PC-3 (cell line): ENCODE measurements around the gene MAFF. TPM values are rescaled to one million over a fixed set of nuclear protein-coding genes. Genes with fewer than 3 reads are reported as not detected.

Experiments
- ATAC-seq: fragments of 200-7000 bp; cut with Tn5 transposase; 2 replicates; pipeline ENCODE4 v1.9.1; 2020; ENCODE audit warnings: mild to moderate bottlenecking, moderate library complexity
- BruUV-seq: library from RNA; stranded (reverse); fragments of 400-500 nt; replicated peaks from 2 replicates; lab custom pipeline; 2021; lab: Mats Ljungman, UMichigan
- CTCF ChIA-PET: fragments of 300-600 bp; sonication (Branson Sonifier 250); formaldehyde crosslinking; loops from one replicate; lab custom pipeline; 2022; ENCODE audit warnings: antibody characterized with exemption; lab: Charles Lee
- POLR2A ChIA-PET: fragments of 300-600 bp; sonication (Branson Sonifier 250); formaldehyde crosslinking; loops from one replicate; lab custom pipeline; 2022; ENCODE audit warnings: antibody characterized with exemption; ENCODE audit not compliant: unreplicated experiment; lab: Charles Lee
- DNase-seq: peaks from one replicate; pipeline ENCODE4 v3.0.0-alpha.2; 2015
- H2AFZ ChIP-seq: fragments of 300-600 bp; sonication (generic); 2 replicates; pipeline ENCODE4 v1.6.0; 2016; ENCODE audit warnings: antibody characterized with exemption, low read length
- H3F3A ChIP-seq: fragments of 300-600 bp; sonication (generic); one replicate; pipeline ENCODE4 v1.6.0; 2017; ENCODE audit warnings: antibody characterized with exemption, low read length, control low read depth, mild to moderate bottlenecking; ENCODE audit not compliant: unreplicated experiment
- H3K27ac ChIP-seq: fragments of 300-600 bp; sonication (generic); 2 replicates; pipeline ENCODE4 v1.5.1; 2016; ENCODE audit warnings: mild to moderate bottlenecking, low read length
- H3K27me3 ChIP-seq: fragments of 300-600 bp; sonication (generic); 2 replicates; pipeline ENCODE4 v1.6.1; 2016; ENCODE audit warnings: low read length, mixed read lengths
- H3K36me3 ChIP-seq: fragments of 300-600 bp; sonication (generic); 2 replicates; pipeline ENCODE4 v1.6.1; 2016; ENCODE audit warnings: low read depth, mixed run types, low read length, mixed read lengths
- H3K4me1 ChIP-seq: fragments of 300-600 bp; sonication (generic); 2 replicates; pipeline ENCODE4 v1.5.1; 2016; ENCODE audit warnings: low read length; ENCODE audit not compliant: insufficient read depth
- H3K4me2 ChIP-seq: fragments of 300-600 bp; sonication (generic); 2 replicates; pipeline ENCODE4 v1.6.0; 2016; ENCODE audit warnings: low read length
- H3K4me3 ChIP-seq: fragments of 300-600 bp; sonication (generic); 2 replicates; pipeline ENCODE4 v1.5.1; 2016; ENCODE audit warnings: mild to moderate bottlenecking, low read length, mixed read lengths
- H3K79me2 ChIP-seq: fragments of 300-600 bp; sonication (generic); 2 replicates; pipeline ENCODE4 v1.6.1; 2017; ENCODE audit warnings: low read length, mixed read lengths
- H3K9ac ChIP-seq: fragments of 300-600 bp; sonication (generic); 2 replicates; pipeline ENCODE4 v1.6.0; 2016; ENCODE audit warnings: mild to moderate bottlenecking, low read length
- H3K9me2 ChIP-seq: fragments of 300-600 bp; sonication (generic); replicated peaks from 2 replicates; pipeline ENCODE4 v1.6.1; 2016; ENCODE audit warnings: mixed run types, low read length, mixed read lengths
- H3K9me3 ChIP-seq: fragments of 300-600 bp; sonication (generic); 2 replicates; pipeline ENCODE4 v1.6.1; 2016; ENCODE audit warnings: low read length, mixed read lengths
- H4K20me1 ChIP-seq: fragments of 300-600 bp; sonication (generic); 2 replicates; pipeline ENCODE4 v1.6.1; 2016; ENCODE audit warnings: low read length, mixed read lengths
- EZH2 ChIP-seq: fragments of 300-600 bp; sonication (generic); IDR thresholded peaks from one replicate; pipeline ENCODE4 v1.6.1; 2017; ENCODE audit warnings: antibody characterized with exemption, mild to moderate bottlenecking, low read length; ENCODE audit not compliant: unreplicated experiment
- EZH2phosphoT487 ChIP-seq: fragments of 300-600 bp; sonication (generic); IDR thresholded peaks from 2 replicates; pipeline ENCODE4 v1.6.1; 2018; ENCODE audit warnings: mild to moderate bottlenecking, antibody characterized with exemption, low read length, borderline replicate concordance
- intact Hi-C: fragments of 100-400 bp; cut with micrococcal nuclease; formaldehyde crosslinking; loops from 2 replicates; pipeline ENCODE4 v1.9.0; 2023
- total RNA-seq: library from RNA; depleted of rRNA; stranded (reverse); fragments of >200 nt; gene quantifications from 2 replicates; pipeline ENCODE4 v1.2.3, GENCODE V29; 2014
- TF ChIP-seq, protein P1 (sequence below): fragments of 300-600 bp; sonication (generic); conservative IDR thresholded peaks from 2 replicates; pipeline ENCODE4 v1.5.1; 2017; ENCODE audit warnings: antibody characterized with exemption, low read depth, mild to moderate bottlenecking, low read length

The MAFF gene
- total RNA-seq, 1 experiment from 2014 or later, result 72.6 TPM

DNA sequence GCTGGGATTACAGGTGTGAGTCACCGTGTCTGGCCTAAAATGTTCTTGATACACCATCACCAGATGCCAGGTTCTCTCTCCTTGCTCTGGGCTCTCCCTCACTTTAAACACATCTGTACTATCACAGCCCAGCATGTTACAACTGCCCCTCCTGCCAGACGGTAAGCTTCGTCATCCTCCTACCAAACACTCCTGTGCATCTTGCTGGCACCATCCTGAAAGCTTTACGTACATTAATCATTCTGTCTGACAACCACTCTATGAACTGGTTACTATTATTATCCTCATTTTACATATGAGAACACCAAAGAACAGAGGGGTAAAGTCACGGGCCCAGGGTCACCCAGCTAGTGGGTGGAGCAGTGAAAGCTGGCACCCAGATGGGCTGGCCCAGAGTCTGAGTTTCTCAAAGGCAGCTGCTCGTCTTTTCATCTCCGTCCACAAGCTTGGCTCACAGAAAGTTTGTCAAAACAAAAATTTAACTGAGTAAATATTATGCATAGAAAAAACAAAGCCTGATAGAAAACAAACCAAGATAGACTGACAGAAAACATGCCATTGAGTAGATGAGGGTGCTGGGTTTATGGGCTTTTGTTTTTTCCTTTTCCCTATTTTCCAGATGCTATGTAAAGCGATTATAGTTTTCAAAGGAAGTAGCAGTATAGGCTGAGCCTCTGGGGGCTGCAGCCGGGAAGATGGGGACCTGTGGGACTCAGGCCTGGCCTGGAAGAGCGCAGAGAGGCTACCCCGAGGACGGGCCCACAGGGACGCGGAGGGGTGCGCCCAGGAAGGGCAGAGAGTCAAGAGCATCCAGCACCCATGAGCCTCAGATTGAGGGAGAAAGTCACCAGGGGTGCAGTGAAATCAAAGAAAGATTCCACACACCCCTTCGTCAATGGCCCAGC is 29.6 kb upstream of the MAFF start:
- Histone ChIP-seq H3K36me3 (no peaks in the 10 kb centered on the region), H3F3A (no peaks in the 10 kb centered on the region), H3K27ac (no peak overlapping the region), H3K4me3 (no peak overlapping the region), H3K9me3 (no peaks in the 10 kb centered on the region), H3K79me2 (no peaks in the 10 kb centered on the region), H2AFZ (no peak overlapping the region), H3K9me2 (no peaks in the 10 kb centered on the region), H3K9ac (no peak overlapping the region), H3K4me1 (peaks cover 8% of the 10 kb centered on the region), H3K27me3 (no peaks in the 10 kb centered on the region), H4K20me1 (no peaks in the 10 kb centered on the region), H3K4me2 (no peak overlapping the region)
- no TSS peak for BruUV-seq
- DNase-seq (no peak), ATAC-seq (no peak)
- POLR2A ChIA-PET, result no interaction called here
- TF ChIP-seq, protein P1, sequence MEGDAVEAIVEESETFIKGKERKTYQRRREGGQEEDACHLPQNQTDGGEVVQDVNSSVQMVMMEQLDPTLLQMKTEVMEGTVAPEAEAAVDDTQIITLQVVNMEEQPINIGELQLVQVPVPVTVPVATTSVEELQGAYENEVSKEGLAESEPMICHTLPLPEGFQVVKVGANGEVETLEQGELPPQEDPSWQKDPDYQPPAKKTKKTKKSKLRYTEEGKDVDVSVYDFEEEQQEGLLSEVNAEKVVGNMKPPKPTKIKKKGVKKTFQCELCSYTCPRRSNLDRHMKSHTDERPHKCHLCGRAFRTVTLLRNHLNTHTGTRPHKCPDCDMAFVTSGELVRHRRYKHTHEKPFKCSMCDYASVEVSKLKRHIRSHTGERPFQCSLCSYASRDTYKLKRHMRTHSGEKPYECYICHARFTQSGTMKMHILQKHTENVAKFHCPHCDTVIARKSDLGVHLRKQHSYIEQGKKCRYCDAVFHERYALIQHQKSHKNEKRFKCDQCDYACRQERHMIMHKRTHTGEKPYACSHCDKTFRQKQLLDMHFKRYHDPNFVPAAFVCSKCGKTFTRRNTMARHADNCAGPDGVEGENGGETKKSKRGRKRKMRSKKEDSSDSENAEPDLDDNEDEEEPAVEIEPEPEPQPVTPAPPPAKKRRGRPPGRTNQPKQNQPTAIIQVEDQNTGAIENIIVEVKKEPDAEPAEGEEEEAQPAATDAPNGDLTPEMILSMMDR, result no peak
- TF ChIP-seq EZH2 (no peak), EZH2phosphoT487 (no peak)
- CTCF ChIA-PET, result no interaction called here
- intact Hi-C loops, result no loop called here

DNA sequence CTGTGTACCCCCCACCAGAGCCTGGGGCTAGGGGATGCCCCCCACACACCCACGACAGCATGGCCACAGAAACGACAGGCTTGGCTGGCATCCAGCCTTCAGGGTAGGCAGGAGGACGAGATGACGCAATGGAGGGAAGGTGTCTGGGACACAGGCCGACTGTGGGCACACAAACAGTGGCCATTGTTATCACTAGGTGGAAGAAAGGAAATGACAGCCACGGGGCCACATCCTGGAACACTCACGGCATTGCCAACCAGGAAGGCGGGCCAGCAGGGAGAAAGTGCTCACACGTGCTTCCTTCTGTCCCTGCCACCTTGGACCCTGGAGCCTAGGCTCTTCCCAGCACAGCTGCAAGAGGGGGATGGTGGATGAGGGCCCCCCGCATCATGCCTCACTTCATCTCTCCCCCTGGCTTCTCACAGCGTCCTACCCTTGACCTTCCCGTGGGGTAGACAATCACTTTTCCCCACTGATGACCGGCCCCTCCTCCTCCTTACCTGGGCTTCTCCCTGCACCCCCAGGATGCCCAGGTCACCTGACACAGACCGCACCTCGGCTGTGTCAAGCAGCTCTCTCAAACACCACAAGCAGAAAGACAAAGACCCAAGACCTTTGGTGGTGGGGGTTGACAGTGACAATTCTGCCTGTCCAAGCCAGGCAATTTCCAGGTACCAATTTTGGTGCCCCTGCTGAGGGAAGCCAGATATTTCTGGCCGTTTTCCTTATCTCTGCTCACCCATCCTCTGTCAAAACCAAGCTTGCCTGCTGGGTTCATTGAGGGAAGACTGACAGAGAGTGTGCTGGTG is 28.8 kb upstream of the MAFF start:
- Histone ChIP-seq H3K4me1 (peaks cover 16% of the 10 kb centered on the region), H4K20me1 (no peaks in the 10 kb centered on the region), H3K4me3 (no peak overlapping the region), H3K27ac (no peak overlapping the region), H3K79me2 (no peaks in the 10 kb centered on the region), H3K9me3 (no peaks in the 10 kb centered on the region), H3F3A (no peaks in the 10 kb centered on the region), H2AFZ (no peak overlapping the region), H3K36me3 (no peaks in the 10 kb centered on the region), H3K27me3 (no peaks in the 10 kb centered on the region), H3K4me2 (no peak overlapping the region), H3K9ac (no peak overlapping the region), H3K9me2 (no peaks in the 10 kb centered on the region)
- ChIA-PET POLR2A (no interaction called here), CTCF (no interaction called here)
- no TSS peak for BruUV-seq
- DNase-seq, result peak; percentile 13
- peak; percentile 68 for ATAC-seq
- TF ChIP-seq, protein P1, result no peak
- TF ChIP-seq EZH2phosphoT487 (no peak), EZH2 (no peak)
- intact Hi-C loops, result no loop called here

- H3F3A ChIP-seq, result no peaks in the 10 kb centered on the region
- H3K9me3 ChIP-seq, result no peaks in the 10 kb centered on the region
- TF ChIP-seq, protein P1, result no peak
- TF ChIP-seq EZH2, result no peak
- TF ChIP-seq EZH2phosphoT487, result no peak
- H4K20me1 ChIP-seq, result no peaks in the 10 kb centered on the region
- no TSS peak for BruUV-seq
- H3K27me3 ChIP-seq, result no peaks in the 10 kb centered on the region
- no peaks in the 10 kb centered on the region for H3K9me2 ChIP-seq
- H3K27ac ChIP-seq, result no peak overlapping the region
- no peaks in the 10 kb centered on the region for H3K36me3 ChIP-seq
- ChIA-PET POLR2A (no interaction called here), CTCF (no interaction called here)
- no peak overlapping the region for H3K9ac ChIP-seq
- ATAC-seq (no peak), DNase-seq (no peak)
- no peak overlapping the region for H3K4me3 ChIP-seq
- H2AFZ ChIP-seq, result no peak overlapping the region
- no peaks in the 10 kb centered on the region for H3K79me2 ChIP-seq
- H3K4me1 ChIP-seq, result peaks cover 21% of the 10 kb centered on the region
- intact Hi-C loops, result no loop called here
- no peak overlapping the region for H3K4me2 ChIP-seq
Observed at GRCh38 chr22:38173641-38173906, 28.2 kb upstream of the MAFF start.
